Stimulated activated CD4-positive, alpha-beta T cell treated with anti-CD3 and anti-CD28 coated beads, Interleukin-12 subunit alpha, Interleukin-12 subunit beta, amount 100 ng/mL, for 48 hours (primary cell): ENCODE results near the gene FSHB.
A peak's percentile ranks its signal among the peaks of the same experiment; 100 is the strongest.
"Not testable (repeated sequence)": the region's sequence is repeated elsewhere in the genome, so short reads cannot be mapped to it uniquely, and the experiment has no call there.

Source experiments
- DNase-seq, 3 donors: peaks; one replicate each; pipeline ENCODE4 v3.0.0-alpha.2; 2020; ENCODE audit warnings: low read depth in 2 of 3, low spot score in 1 of 3

Gene FSHB

GRCh38 chr11:30230714-30231113 lies at the start of gene FSHB:
Gene FSHB (plus strand): TSS chr11:30231014. CDS start chr11:30231903, 889 bp downstream.
- DNase-seq = no peak

GRCh38 chr11:30186748-30187147 lies 44.1 kb upstream of the FSHB start:
- DNase-seq = no peak

GRCh38 chr11:30192620-30193019 lies 38.2 kb upstream of the FSHB start:
- DNase-seq = no peak

- peak; percentile 8 to 34 (median 8) for DNase-seq
These were observed 34.2 kb upstream of the FSHB start for GRCh38 chr11:30196400-30197206.

GRCh38 chr11:30197869-30198268 lies 32.9 kb upstream of the FSHB start:
- no peak for DNase-seq

GRCh38 chr11:30202989-30203388 lies 27.8 kb upstream of the FSHB start:
- not testable (repeated sequence) for DNase-seq

- no peak for DNase-seq
These were observed 27.0 kb upstream of the FSHB start for GRCh38 chr11:30203850-30204249.

- DNase-seq = no peak
These were observed 24.4 kb upstream of the FSHB start for GRCh38 chr11:30206249-30206996.

GRCh38 chr11:30210357-30210756 lies 20.5 kb upstream of the FSHB start:
- DNase-seq = no peak

GRCh38 chr11:30216534-30216933 lies 14.3 kb upstream of the FSHB start:
- DNase-seq = no peak

- no peak for DNase-seq
These were observed 12.5 kb upstream of the FSHB start for GRCh38 chr11:30218278-30218677.

- DNase-seq = no peak
These were observed 5.2 kb upstream of the FSHB start for GRCh38 chr11:30225642-30226041.

GRCh38 chr11:30228323-30228884 lies 2.4 kb upstream of the FSHB start:
- DNase-seq = no peak

- DNase-seq = no peak
These were observed 8.2 kb downstream of the FSHB start for GRCh38 chr11:30239025-30239424.

- no peak for DNase-seq
These were observed 13.5 kb downstream of the FSHB start for GRCh38 chr11:30244265-30244664.

GRCh38 chr11:30245621-30246020 lies 14.8 kb downstream of the FSHB start:
- DNase-seq = no peak

GRCh38 chr11:30254307-30255298 lies 23.8 kb downstream of the FSHB start:
- no peak for DNase-seq

- DNase-seq = no peak
These were observed 24.8 kb downstream of the FSHB start for GRCh38 chr11:30255637-30256036.

GRCh38 chr11:30257058-30257457 lies 26.2 kb downstream of the FSHB start:
- no peak for DNase-seq

GRCh38 chr11:30258679-30259078 lies 27.9 kb downstream of the FSHB start:
- DNase-seq = no peak

GRCh38 chr11:30260813-30261212 lies 30.0 kb downstream of the FSHB start:
- no peak for DNase-seq
